B cell (primary cell): Measurements from ENCODE around the gene IGFALS.

Experiments used
- EZH2 ChIP-seq: IDR thresholded peaks from 2 replicates; pipeline ENCODE4 v1.6.1; 2012; ENCODE audit warnings: borderline replicate concordance, low read depth, mild to moderate bottlenecking, moderate library complexity, low read length; ENCODE audit not compliant: insufficient read depth, poor library complexity, severe bottlenecking
- TF ChIP-seq, protein P1 (sequence below): fragments of 200-600 bp; IDR thresholded peaks from one replicate; pipeline ENCODE4 v1.8.0; 2022; ENCODE audit warnings: antibody characterized with exemption, mild to moderate bottlenecking

DNA sequence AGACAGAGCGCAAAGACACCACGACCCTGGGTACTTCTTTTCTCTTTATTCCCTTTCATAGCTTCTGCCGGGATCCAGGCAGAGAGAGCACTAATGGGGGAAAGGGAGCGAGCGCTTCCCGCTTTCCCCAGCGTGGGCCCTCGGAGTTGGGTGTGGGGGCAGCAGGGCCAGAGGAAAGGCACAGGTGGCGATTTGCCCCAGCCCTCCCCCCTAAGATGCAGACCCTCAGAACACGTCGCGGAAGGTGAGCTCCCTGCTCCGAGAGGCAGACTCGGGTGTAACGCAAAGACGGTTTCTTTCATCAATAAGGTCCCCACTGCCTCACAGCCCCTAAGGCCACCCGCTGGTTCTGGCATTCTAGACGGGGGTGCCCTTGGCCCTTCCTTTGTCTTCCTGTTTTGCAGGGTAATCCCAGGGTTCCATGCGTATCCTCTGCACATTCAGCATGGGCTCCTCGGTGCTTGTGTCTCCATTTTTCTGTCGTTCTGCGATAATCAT lies 21.6 kb downstream of the IGFALS start:
- TF ChIP-seq, protein P1, sequence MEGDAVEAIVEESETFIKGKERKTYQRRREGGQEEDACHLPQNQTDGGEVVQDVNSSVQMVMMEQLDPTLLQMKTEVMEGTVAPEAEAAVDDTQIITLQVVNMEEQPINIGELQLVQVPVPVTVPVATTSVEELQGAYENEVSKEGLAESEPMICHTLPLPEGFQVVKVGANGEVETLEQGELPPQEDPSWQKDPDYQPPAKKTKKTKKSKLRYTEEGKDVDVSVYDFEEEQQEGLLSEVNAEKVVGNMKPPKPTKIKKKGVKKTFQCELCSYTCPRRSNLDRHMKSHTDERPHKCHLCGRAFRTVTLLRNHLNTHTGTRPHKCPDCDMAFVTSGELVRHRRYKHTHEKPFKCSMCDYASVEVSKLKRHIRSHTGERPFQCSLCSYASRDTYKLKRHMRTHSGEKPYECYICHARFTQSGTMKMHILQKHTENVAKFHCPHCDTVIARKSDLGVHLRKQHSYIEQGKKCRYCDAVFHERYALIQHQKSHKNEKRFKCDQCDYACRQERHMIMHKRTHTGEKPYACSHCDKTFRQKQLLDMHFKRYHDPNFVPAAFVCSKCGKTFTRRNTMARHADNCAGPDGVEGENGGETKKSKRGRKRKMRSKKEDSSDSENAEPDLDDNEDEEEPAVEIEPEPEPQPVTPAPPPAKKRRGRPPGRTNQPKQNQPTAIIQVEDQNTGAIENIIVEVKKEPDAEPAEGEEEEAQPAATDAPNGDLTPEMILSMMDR, result no peak
- TF ChIP-seq EZH2, result no peak
